HG03097 (cell line): ENCODE results near the gene DDO.

ENCODE experiments used
- ATAC-seq: cut with Tn5 transposase; IDR thresholded peaks from one replicate; pipeline ENCODE4 v1.9.1; 2021; ENCODE audit not compliant: unreplicated experiment, low FRiP score

The DDO gene

DNA sequence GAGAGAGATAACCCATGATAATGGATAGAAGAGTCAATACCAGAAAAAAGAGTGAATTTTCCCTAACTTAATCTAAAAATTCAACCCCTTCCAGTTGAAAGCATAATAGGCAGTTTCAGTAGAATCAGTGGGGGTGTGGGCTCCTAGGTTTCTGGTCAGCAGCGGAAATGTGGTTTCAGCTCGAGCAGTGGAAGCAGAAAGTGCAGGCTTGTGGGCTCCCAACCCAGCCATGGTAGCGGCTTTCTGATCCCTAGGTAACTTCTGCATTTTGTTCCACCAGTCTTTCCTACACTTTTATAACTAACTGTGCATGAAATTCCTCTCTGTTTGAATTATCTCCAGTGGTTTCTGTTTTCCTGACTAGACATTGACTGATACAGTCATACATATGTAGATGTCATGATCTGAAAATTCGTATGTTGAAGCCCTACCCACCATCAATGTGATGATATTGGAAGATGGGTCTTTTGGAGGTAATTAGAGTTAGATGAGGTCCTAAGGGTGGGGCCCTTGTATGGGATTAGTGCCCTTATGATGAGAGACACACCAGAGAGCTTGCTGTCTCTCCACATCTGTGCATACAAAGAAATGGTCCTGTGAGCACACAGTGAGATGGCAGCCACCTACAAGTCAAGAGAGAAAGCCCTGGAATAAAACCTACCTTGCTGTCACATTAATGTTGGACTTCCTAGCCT, 6.5 kb upstream of the DDO start:
- ATAC-seq, result no peak

GRCh38 chr6:110419028-110419739, 3.8 kb upstream of the DDO start:
- no peak for ATAC-seq

GRCh38 chr6:110418594-110418993, 3.2 kb upstream of the DDO start:
- no peak for ATAC-seq

- no peak for ATAC-seq
These were observed 706 bp downstream of the DDO start for GRCh38 chr6:110414669-110415068.

DNA sequence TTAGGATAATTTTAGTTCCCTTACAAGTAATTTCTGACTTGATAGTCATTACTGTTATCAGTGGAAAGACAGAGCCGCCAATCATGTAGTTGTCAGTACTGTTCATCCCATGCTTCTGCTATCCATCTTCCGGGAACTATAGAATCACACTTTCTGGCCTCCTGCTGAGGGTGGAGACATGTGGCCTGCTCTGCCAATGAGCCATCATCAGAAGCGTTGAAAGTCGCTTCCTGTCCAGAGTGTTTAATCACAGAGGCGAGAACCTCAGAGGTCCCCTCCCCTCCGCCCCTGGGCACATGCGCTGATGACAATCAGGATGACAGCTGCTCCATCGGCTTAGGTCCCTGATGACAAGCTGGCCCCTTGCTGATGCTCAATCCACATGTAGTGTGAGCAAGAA, 3.0 kb downstream of the DDO start:
- ATAC-seq, result no peak

DNA sequence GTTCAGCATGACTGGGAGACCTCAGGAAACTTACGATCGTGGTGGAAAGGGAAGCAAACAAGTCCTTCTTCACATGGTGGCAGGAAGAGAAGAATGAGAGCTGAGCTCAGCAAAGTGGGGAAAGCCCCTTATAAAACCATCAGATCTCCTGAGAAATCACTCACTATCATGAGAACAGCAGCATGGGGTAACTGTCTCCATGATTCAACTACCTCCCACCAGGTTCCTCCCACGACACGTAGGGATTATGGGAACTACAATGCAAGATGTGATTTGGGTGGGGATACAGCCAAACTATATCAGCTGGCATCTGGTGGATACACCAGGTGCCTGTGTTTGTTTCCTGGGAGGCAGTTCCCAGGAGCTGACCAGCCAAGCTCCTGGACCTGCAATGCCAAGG, 4.9 kb downstream of the DDO start:
- ATAC-seq, result no peak

- no peak for ATAC-seq
These were observed 5.6 kb downstream of the DDO start for GRCh38 chr6:110409794-110410193.

GRCh38 chr6:110408901-110409300, 6.5 kb downstream of the DDO start:
- ATAC-seq, result no peak

DNA sequence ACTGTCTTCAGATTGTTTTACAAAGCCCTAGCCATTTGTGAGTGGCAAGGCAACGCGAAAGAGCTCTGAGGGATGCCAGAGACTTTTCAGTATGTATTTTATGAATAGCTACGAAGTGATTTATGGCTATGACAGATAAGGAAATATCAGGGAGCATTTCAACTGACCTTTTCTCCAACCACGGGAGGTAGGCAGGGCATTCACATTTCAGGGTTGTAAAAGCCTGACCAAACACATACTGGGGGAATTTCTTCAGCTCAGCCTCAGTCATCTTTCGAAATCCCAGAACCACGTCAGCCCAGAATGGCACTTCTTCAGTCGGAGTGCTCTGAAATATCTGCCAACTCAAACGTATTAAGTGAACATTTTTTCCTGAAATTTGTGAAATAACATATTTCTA, 10.8 kb downstream of the DDO start:
- no peak for ATAC-seq

DNA sequence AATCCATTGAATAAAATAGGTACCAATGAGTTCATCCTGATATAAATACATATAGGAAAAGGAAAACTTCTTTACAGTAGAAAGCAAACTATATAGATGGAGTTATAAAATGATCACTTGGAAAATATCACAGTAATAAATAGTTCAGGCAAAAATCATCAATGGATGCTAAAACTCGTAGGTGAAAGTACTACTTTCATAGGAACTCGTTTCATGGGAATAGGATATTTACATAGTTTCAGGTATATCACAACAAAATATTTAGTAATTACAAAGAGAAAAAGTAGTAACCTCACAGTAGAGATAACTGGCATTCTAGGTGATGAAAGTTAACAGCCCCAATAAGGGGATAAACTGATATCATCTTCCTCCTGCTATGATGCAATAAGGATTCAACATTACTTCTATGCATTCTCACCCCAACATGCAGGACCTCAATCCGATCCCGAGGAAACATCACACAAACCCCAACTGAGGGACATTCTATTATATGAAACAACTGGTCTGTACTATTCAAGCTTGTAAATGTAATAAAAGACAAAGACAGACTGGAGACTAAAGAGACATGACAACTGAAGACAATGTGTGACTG, 13.7 kb downstream of the DDO start:
- no peak for ATAC-seq

DNA sequence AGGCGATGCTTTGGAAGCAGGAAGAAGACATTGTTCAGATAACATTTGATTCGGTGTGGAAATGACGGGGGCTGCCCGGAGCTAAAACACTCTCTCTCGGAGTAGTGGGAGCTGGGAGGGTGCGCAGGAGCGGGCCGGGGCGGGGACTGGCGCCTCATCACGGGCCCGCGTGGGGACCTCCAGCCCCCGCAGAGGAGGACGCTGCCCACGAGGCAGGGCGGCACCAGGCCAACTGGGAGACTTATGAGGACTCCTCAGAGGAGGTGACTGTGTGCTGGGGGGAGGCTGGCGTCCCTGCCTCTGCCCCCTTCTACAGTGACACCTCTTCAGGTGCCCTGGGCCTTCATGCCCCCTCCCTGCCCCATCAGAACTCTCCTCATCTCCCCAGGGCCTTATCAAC, 15.2 kb downstream of the DDO start:
- ATAC-seq, result no peak

GRCh38 chr6:110399219-110400071, 15.9 kb downstream of the DDO start:
- no peak for ATAC-seq

GRCh38 chr6:110398778-110399177, 16.6 kb downstream of the DDO start:
- no peak for ATAC-seq

- no peak for ATAC-seq
These were observed 20.2 kb downstream of the DDO start for GRCh38 chr6:110395221-110395620.

- no peak for ATAC-seq
These were observed 21.0 kb downstream of the DDO start for GRCh38 chr6:110394409-110394808.

GRCh38 chr6:110392727-110393126, 22.6 kb downstream of the DDO start:
- ATAC-seq, result no peak

DNA sequence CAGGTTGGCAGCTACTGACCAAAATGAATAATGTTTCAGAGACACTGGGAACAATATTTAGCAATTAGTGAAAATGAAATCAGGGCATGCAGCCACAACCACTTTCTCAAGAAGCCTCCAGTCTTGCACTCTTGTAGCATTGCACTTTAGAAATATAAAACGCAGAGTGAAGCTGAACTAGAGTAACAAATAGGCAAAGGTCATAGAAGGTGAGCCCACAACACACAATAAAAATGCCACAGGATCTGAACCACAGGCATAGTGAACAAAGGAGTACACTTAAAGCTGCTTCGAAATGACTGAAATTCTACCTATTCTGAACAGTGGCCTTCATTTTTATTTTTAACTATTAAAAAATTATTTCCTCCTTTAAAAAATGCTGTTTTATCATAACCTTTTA, 25.0 kb downstream of the DDO start:
- no peak for ATAC-seq

DNA sequence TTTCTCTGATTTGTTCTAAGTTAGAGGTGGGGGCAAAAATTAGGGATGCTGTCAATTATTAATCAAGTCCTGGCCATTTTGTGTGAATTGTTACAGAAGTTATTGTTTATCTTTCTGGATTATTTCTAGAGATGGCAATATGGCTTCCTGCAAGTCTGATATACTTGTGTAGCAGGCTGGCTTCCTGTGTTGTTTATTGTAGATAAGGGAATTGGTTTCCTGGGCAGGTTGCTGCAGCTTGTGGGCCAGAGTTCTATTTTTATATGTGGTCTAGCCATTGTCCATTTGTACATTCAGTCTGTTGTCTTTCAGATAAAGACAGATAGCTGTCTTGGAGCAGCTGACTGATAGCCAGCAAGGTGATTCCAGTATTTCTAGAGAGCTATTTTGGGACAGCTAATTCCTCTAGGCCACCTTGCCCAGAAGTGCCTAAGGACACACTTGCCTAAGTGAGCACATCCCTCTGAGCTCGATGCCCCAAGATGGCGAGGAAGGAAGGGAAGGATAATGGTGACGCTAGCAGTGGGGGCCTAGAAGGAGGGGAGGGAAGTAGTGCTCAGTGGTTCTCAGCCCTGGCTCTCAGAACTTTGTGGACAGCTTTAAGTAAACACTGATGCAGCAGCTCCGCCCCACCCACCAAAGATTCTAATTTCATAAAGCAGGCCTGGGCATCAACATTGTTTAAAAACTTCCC, 25.5 kb downstream of the DDO start:
- ATAC-seq, result no peak

GRCh38 chr6:110387986-110388385, 27.4 kb downstream of the DDO start:
- ATAC-seq, result no peak

DNA sequence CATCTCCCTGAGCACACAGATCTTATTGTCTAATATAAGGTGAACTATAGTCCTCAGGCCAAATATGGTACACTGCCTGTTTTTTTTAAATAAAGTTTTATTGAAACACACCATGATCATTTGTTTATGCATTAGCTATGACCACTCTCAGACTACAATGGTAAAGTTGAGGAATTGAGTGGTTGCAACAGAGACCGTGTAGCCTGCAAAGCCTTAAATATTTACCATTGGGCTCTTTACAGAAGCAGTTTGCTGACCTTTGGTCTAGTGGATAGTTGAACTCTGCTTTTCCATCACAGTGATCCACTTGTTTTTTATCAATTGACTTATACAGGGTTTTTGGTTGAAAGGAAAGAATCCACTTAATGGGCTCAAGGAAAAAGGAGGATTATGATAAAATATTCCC, 29.9 kb downstream of the DDO start:
- ATAC-seq, result no peak

DNA sequence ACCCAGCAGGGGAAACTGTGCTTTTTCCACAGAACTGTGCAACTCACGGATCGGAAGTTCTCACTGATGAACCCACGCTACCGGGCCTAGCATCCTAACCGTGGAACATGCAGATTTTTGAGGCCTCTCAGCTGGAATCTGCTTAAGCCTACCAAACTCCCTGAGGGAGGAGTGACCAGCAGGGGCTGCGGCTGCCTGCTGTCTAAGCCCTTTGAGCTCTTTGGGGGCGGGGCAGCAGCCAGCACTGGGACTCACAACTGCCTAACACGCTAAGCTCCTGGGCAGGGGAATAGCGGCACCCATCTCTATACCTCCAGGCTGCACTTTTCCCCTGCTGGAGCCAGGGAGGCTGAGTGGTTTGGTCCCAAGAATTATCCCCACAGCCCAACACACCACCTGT, 36.8 kb downstream of the DDO start:
- no peak for ATAC-seq
